ENCODE results near the gene GRID2. TPM values are rescaled to one million over a fixed set of nuclear protein-coding genes. Genes with fewer than 3 reads are reported as not detected.

The GRID2 gene
- total RNA-seq, 1 donor from 2014 or later = 2.1 TPM

- DNase-seq = no peak
- no peak overlapping the region for H3K27ac Mint-ChIP-seq (ENCODE audit: unreplicated experiment)
- H3K27me3 Mint-ChIP-seq (ENCODE audit: unreplicated experiment) = no peaks in the 10 kb centered on the region
- TF ChIP-seq, protein P1, sequence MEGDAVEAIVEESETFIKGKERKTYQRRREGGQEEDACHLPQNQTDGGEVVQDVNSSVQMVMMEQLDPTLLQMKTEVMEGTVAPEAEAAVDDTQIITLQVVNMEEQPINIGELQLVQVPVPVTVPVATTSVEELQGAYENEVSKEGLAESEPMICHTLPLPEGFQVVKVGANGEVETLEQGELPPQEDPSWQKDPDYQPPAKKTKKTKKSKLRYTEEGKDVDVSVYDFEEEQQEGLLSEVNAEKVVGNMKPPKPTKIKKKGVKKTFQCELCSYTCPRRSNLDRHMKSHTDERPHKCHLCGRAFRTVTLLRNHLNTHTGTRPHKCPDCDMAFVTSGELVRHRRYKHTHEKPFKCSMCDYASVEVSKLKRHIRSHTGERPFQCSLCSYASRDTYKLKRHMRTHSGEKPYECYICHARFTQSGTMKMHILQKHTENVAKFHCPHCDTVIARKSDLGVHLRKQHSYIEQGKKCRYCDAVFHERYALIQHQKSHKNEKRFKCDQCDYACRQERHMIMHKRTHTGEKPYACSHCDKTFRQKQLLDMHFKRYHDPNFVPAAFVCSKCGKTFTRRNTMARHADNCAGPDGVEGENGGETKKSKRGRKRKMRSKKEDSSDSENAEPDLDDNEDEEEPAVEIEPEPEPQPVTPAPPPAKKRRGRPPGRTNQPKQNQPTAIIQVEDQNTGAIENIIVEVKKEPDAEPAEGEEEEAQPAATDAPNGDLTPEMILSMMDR (IDR thresholded peaks at IDR 0.05; ENCODE audit: partially characterized antibody, unreplicated experiment) = no peak
- no peaks in the 10 kb centered on the region for H3K9me3 Mint-ChIP-seq (ENCODE audit: unreplicated experiment)
- no peak overlapping the region for H3K4me3 Mint-ChIP-seq (ENCODE audit: unreplicated experiment)
- H3K4me1 Mint-ChIP-seq (ENCODE audit: low read depth, unreplicated experiment) = no peaks in the 10 kb centered on the region
- no peaks in the 10 kb centered on the region for H3K36me3 Mint-ChIP-seq (ENCODE audit: unreplicated experiment)
Measured at GRCh38 chr4:93157986-93158385, 854.2 kb downstream of the GRID2 start.

DNA sequence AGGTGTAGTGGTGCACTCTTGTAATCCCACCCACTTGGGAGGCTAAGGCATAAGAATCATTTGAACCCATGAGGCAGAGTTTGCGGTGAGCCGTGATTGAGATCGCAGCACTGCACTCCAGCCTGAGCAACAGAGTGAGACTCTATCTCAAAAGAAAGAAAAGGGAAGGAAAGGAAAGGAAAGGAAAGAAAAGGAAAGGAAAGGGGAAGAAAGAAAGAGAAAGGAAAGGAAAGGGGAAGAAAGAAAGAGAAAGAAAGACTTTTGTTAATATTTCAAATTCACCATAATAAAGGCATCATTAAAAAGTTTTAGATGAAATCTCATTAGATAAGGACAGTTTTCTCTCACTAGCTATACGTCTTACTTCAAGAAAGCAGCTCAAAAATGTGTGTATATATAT lies 864.3 kb downstream of the GRID2 start:
- no peaks in the 10 kb centered on the region for H3K27me3 Mint-ChIP-seq (ENCODE audit: unreplicated experiment)
- DNase-seq = no peak
- TF ChIP-seq, protein P1 (IDR thresholded peaks at IDR 0.05; ENCODE audit: partially characterized antibody, unreplicated experiment) = no peak
- no peak overlapping the region for H3K4me3 Mint-ChIP-seq (ENCODE audit: unreplicated experiment)
- H3K9me3 Mint-ChIP-seq (ENCODE audit: unreplicated experiment) = no peaks in the 10 kb centered on the region
- no peak overlapping the region for H3K27ac Mint-ChIP-seq (ENCODE audit: unreplicated experiment)
- peaks cover 5% of the 10 kb centered on the region for H3K4me1 Mint-ChIP-seq (ENCODE audit: low read depth, unreplicated experiment)
- H3K36me3 Mint-ChIP-seq (ENCODE audit: unreplicated experiment) = no peaks in the 10 kb centered on the region

DNA sequence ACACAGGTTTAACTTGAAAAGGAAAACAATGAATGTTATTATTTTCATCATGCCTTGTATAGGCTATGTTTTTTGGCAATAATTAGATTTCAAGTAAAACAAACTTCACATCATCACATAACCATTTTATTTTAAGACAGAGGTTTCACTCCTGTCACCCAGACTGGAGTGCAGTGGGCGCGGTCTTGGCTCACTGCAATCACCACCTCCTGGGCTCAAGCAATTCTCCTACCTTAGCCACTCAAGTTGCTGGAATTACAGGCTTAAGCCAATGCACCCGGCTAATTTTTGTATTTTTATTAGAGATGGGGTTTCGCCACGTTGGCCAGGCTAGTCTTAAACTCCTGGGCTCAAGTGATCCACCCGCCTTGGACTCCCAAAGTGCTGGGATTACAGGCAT lies 866.2 kb downstream of the GRID2 start:
- H3K27ac Mint-ChIP-seq (ENCODE audit: unreplicated experiment) = no peak overlapping the region
- no peak overlapping the region for H3K4me3 Mint-ChIP-seq (ENCODE audit: unreplicated experiment)
- H3K9me3 Mint-ChIP-seq (ENCODE audit: unreplicated experiment) = no peaks in the 10 kb centered on the region
- peaks cover 5% of the 10 kb centered on the region for H3K4me1 Mint-ChIP-seq (ENCODE audit: low read depth, unreplicated experiment)
- H3K27me3 Mint-ChIP-seq (ENCODE audit: unreplicated experiment) = no peaks in the 10 kb centered on the region
- DNase-seq = no peak
- H3K36me3 Mint-ChIP-seq (ENCODE audit: unreplicated experiment) = no peaks in the 10 kb centered on the region
- TF ChIP-seq, protein P1 (IDR thresholded peaks at IDR 0.05; ENCODE audit: partially characterized antibody, unreplicated experiment) = no peak

DNA sequence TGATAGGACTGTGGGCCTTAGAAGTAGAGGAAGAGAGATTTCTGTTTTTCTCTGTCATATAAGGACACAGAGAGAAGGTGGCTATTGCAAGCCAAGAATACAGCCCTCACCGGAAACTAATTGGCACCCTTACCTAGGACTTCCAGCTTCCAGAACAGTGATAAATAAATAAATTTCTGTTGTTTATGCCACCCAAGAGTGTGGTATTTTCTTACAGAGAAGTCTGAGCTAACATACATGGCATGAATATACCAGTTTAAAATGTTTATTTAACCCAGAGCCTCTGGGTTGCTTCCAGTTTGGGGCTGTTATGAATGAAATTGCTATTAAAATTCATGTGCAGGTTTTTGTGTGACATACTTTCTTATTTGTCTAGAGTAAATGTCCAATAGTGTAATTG lies 870.8 kb downstream of the GRID2 start:
- TF ChIP-seq, protein P1 (IDR thresholded peaks at IDR 0.05; ENCODE audit: partially characterized antibody, unreplicated experiment) = no peak

GRCh38 chr4:93178279-93178678 lies 874.5 kb downstream of the GRID2 start:
- DNase-seq = no peak
- Mint-ChIP-seq H3K4me1 (ENCODE audit: low read depth, unreplicated experiment) (peaks cover 4% of the 10 kb centered on the region), H3K9me3 (ENCODE audit: unreplicated experiment) (no peaks in the 10 kb centered on the region), H3K27me3 (ENCODE audit: unreplicated experiment) (peaks cover 4% of the 10 kb centered on the region), H3K4me3 (ENCODE audit: unreplicated experiment) (no peak overlapping the region), H3K27ac (ENCODE audit: unreplicated experiment) (peak overlapping the region; percentile 49), H3K36me3 (ENCODE audit: unreplicated experiment) (no peaks in the 10 kb centered on the region)
- TF ChIP-seq, protein P1 (IDR thresholded peaks at IDR 0.05; ENCODE audit: partially characterized antibody, unreplicated experiment) = no peak

More for the DNA sequence above, 870.8 kb downstream of the GRID2 start:
- H3K4me3 Mint-ChIP-seq (ENCODE audit: unreplicated experiment) = no peak overlapping the region
- no peaks in the 10 kb centered on the region for H3K36me3 Mint-ChIP-seq (ENCODE audit: unreplicated experiment)
- no peak overlapping the region for H3K27ac Mint-ChIP-seq (ENCODE audit: unreplicated experiment)
- DNase-seq = no peak
- peaks cover 4% of the 10 kb centered on the region for H3K27me3 Mint-ChIP-seq (ENCODE audit: unreplicated experiment)
- peaks cover 4% of the 10 kb centered on the region for H3K4me1 Mint-ChIP-seq (ENCODE audit: low read depth, unreplicated experiment)
- no peaks in the 10 kb centered on the region for H3K9me3 Mint-ChIP-seq (ENCODE audit: unreplicated experiment)
